ENCODE measurements around the gene ZDHHC16.

DNA sequence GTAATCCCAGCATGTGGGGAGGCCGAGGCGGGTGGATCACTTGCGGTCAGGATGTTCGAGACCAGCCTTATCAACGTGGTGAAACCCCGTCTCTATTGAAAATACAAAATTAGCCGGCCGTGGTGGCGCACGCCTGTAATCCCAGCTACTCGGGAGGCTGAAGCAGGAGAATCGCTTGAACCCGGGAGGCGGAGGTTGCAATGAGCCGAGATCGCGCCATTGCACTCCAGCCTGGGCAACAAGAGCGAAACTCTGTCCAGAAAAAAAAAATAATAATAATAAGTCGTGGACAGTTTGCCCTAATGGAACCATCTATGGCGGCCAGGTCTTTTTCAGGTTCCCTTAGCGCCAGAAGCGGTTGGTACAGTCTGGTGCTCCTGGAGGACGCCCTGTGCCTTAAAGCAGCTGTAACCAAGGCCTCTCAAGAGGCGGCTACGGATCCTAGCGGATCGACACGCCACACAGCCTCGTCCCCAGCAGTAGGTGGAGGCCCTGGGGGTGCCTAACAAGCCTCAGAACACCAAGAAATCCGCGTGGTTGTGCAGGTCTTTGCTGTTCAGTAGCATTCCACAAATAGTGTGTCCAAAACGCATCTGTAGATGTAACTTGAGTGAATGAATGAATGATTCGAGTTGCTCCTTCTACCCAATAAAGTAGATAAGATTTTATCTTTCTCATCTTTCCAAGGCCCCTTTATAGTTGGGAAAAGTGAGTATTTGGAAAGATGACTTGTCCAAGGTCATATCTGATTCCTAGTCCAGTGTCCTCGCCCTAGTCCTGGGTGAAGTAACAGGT is 19.0 kb upstream of the ZDHHC16 start:
- no peak for TF ChIP-seq EZH2phosphoT487 (IDR thresholded peaks at IDR 0.05; ENCODE audit: borderline replicate concordance, low read depth, low read length)
- TF ChIP-seq CTCF (conservative IDR thresholded peaks at IDR 0.05; ENCODE audit: low read length): no peak

All from OCI-LY7 (cell line).